ENCODE results near the gene PKNOX1. TPM values are rescaled to one million over a fixed set of nuclear protein-coding genes. Genes with fewer than 3 reads are reported as not detected.
"Not testable (repeated sequence)": the region's sequence is repeated elsewhere in the genome, so short reads cannot be mapped to it uniquely, and the experiment has no call there.

Gene PKNOX1
- total and polyA plus RNA-seq, 7 experiments from 2014 or later = 14.7 to 24.7 (median 19.4) TPM

DNA sequence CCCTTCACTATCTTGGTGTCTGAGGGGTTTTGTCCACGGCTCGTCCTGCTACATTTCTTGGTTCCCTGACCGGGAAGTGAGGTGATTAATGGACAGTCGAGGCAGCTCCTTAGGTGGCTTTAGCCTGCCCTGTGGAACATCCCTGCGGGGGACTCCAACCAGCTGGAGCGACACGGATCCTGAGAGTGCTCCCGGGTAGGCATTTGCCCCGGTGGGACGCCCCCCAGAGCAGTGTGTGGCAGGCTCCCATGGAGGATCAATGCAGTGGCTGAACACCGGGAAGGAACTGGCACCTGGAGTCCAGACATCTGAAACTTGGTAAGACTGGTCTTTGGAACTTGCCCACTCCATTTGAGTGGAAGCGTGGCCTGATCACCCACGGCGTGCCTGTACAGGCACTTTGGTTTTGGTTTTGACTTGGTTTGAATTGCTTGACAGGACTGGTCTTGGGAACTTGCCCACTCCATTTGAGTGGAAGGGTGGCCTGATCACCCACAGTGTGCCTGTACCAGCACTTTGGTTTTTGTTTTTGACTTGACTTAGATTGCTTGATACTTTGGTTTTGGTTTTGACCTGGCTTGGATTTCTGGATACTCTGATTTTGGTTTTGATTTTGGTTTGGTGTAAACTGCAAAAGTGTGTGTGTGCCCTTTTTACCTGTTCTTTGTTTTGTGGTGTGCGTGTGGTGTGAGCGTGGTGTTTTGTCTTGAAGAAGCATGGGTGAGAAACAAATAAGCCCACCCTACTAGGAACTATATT, 41.8 kb upstream of the PKNOX1 start:
- POLR2A ChIA-PET; intact Hi-C loops (cut with micrococcal nuclease); ATAC-seq; H3K36me3 Mint-ChIP-seq; H3K4me3 ChIP-seq (ENCODE audit: low read length); H3K4me3 Mint-ChIP-seq; H3K27me3 Mint-ChIP-seq; H3K4me1 Mint-ChIP-seq; H3K9me3 ChIP-seq (ENCODE audit: control insufficient read depth in 2 of 3, low read length in 3 of 3); H3K27ac ChIP-seq (ENCODE audit: low read depth, low read length); H3K9me3 Mint-ChIP-seq; DNase-seq; H3K4me1 ChIP-seq (ENCODE audit: control insufficient read depth in 2 of 2, insufficient read depth in 2 of 2, low read length in 2 of 2); H3K36me3 ChIP-seq (ENCODE audit: control insufficient read depth in 2 of 3, insufficient read depth in 3 of 3, low read length in 3 of 3); CTCF ChIA-PET; H3K27me3 ChIP-seq (ENCODE audit: control insufficient read depth in 2 of 2, insufficient read depth in 2 of 2, low read length in 2 of 2): not testable (repeated sequence)
- peak overlapping the region in 1 of 9 donors; percentile 42 for H3K27ac Mint-ChIP-seq

GRCh38 chr21:42933137-42933970, 41.0 kb upstream of the PKNOX1 start:
- H3K4me1 ChIP-seq (ENCODE audit: control insufficient read depth in 2 of 2, insufficient read depth in 2 of 2, low read length in 2 of 2); POLR2A ChIA-PET; DNase-seq; H3K9me3 ChIP-seq (ENCODE audit: control insufficient read depth in 2 of 3, low read length in 3 of 3); H3K36me3 ChIP-seq (ENCODE audit: control insufficient read depth in 2 of 3, insufficient read depth in 3 of 3, low read length in 3 of 3); H3K4me1 Mint-ChIP-seq; H3K4me3 ChIP-seq (ENCODE audit: low read length); ATAC-seq; CTCF ChIA-PET; H3K9me3 Mint-ChIP-seq; H3K27me3 ChIP-seq (ENCODE audit: control insufficient read depth in 2 of 2, insufficient read depth in 2 of 2, low read length in 2 of 2); intact Hi-C loops (cut with micrococcal nuclease); H3K4me3 Mint-ChIP-seq; H3K27me3 Mint-ChIP-seq; H3K36me3 Mint-ChIP-seq; H3K27ac ChIP-seq (ENCODE audit: low read depth, low read length): not testable (repeated sequence)
- H3K27ac Mint-ChIP-seq = peak overlapping the region in 1 of 9 donors; percentile 42

- DNase-seq; H3K36me3 Mint-ChIP-seq; H3K27ac ChIP-seq (ENCODE audit: low read depth, low read length); H3K9me3 ChIP-seq (ENCODE audit: control insufficient read depth in 2 of 3, low read length in 3 of 3); intact Hi-C loops (cut with micrococcal nuclease); H3K4me1 ChIP-seq (ENCODE audit: control insufficient read depth in 2 of 2, insufficient read depth in 2 of 2, low read length in 2 of 2); H3K27me3 ChIP-seq (ENCODE audit: control insufficient read depth in 2 of 2, insufficient read depth in 2 of 2, low read length in 2 of 2); POLR2A ChIA-PET; H3K4me3 Mint-ChIP-seq; H3K36me3 ChIP-seq (ENCODE audit: control insufficient read depth in 2 of 3, insufficient read depth in 3 of 3, low read length in 3 of 3); H3K4me3 ChIP-seq (ENCODE audit: low read length); H3K4me1 Mint-ChIP-seq; H3K9me3 Mint-ChIP-seq; H3K27ac Mint-ChIP-seq; ATAC-seq; H3K27me3 Mint-ChIP-seq: not testable (repeated sequence)
- CTCF ChIA-PET = interaction anchor here (0.7 kb wide), 1 partner anchor 10 kb away, joined by 3 read pairs; no protein-coding TSS in a partner anchor
Measured at GRCh38 chr21:42933973-42934372, 40.4 kb upstream of the PKNOX1 start.

DNA sequence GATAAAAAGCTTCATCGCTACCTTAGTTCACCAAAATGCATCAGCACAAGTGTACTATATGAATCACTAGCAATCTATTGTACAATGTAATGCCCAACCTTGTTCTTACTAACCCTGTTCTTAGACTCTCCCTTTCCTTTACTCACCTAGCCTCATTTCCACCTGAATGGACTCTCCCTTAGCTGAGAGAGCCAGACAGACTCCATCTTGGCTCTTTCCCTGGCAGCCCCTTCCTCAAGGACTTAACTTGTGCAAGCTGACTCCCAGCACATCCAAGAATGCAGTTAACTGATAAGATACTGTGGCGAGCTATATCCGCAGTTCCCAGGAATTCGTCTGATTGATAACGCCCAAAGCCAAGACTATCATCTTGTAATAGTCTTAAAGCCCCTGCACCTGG, 38.0 kb upstream of the PKNOX1 start:
- H3K36me3 ChIP-seq (ENCODE audit: control insufficient read depth in 2 of 3, insufficient read depth in 3 of 3, low read length in 3 of 3); H3K27ac ChIP-seq (ENCODE audit: low read depth, low read length); H3K4me3 ChIP-seq (ENCODE audit: low read length); ATAC-seq; H3K9me3 Mint-ChIP-seq; H3K4me1 ChIP-seq (ENCODE audit: control insufficient read depth in 2 of 2, insufficient read depth in 2 of 2, low read length in 2 of 2); H3K4me3 Mint-ChIP-seq; intact Hi-C loops (cut with micrococcal nuclease); POLR2A ChIA-PET; DNase-seq; H3K4me1 Mint-ChIP-seq; H3K27ac Mint-ChIP-seq; H3K9me3 ChIP-seq (ENCODE audit: control insufficient read depth in 2 of 3, low read length in 3 of 3); CTCF ChIA-PET; H3K27me3 ChIP-seq (ENCODE audit: control insufficient read depth in 2 of 2, insufficient read depth in 2 of 2, low read length in 2 of 2); H3K27me3 Mint-ChIP-seq: not testable (repeated sequence)
- peaks cover 0 to 10% (median 0%) of the 10 kb centered on the region in 5 donors for H3K36me3 Mint-ChIP-seq

DNA sequence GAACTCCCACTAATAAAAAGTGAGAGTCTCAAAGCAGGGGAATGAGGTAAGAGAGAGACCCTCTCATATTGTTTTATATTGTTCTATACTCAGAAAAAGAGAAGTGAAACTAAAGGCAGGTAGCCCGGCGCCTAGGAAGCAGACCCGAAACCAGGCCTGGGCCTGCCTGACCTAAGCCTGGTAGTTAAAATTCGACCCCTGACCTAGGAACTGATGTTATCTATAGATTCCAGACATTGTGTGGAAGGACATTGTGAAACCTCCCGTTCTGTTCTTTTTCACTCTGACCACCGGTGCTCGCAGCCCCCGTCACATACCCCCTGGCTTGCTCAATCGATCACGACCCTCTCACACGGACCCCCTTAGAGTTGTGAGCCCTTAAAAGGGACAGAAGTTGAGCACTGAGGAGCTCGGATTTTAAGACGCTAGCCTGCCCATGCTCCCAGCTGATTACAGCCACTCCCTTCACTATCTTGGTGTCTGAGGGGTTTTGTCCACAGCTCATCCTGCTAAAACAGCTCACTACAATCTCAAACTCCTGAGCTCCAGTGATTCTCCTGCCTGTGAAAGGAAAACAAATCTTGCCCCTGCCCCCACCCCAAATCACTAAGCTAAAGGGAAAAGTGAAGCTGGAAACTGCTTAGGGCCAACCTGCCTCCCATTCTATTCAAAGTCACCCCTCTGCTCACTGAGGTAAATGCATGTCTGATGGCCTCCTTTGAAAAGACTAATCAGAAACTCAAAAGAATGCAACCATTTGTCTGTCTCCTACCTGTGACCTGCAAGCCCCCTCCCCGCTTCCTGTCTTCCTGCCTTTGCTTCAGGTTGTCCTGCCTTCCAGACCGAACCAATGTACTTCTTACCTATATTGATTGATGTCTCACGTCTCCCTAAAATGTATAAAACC, 37.1 kb upstream of the PKNOX1 start:
- POLR2A ChIA-PET; H3K36me3 ChIP-seq (ENCODE audit: control insufficient read depth in 2 of 3, insufficient read depth in 3 of 3, low read length in 3 of 3); DNase-seq; H3K27me3 Mint-ChIP-seq; H3K9me3 ChIP-seq (ENCODE audit: control insufficient read depth in 2 of 3, low read length in 3 of 3); H3K27ac ChIP-seq (ENCODE audit: low read depth, low read length); H3K9me3 Mint-ChIP-seq; H3K4me3 Mint-ChIP-seq; CTCF ChIA-PET; H3K27me3 ChIP-seq (ENCODE audit: control insufficient read depth in 2 of 2, insufficient read depth in 2 of 2, low read length in 2 of 2); ATAC-seq; H3K4me1 Mint-ChIP-seq; H3K4me3 ChIP-seq (ENCODE audit: low read length); H3K4me1 ChIP-seq (ENCODE audit: control insufficient read depth in 2 of 2, insufficient read depth in 2 of 2, low read length in 2 of 2); intact Hi-C loops (cut with micrococcal nuclease): not testable (repeated sequence)
- peaks cover 0 to 10% (median 0%) of the 10 kb centered on the region in 5 donors for H3K36me3 Mint-ChIP-seq
- H3K27ac Mint-ChIP-seq = peak overlapping the region in 2 of 9 donors; percentile 25 to 50

DNA sequence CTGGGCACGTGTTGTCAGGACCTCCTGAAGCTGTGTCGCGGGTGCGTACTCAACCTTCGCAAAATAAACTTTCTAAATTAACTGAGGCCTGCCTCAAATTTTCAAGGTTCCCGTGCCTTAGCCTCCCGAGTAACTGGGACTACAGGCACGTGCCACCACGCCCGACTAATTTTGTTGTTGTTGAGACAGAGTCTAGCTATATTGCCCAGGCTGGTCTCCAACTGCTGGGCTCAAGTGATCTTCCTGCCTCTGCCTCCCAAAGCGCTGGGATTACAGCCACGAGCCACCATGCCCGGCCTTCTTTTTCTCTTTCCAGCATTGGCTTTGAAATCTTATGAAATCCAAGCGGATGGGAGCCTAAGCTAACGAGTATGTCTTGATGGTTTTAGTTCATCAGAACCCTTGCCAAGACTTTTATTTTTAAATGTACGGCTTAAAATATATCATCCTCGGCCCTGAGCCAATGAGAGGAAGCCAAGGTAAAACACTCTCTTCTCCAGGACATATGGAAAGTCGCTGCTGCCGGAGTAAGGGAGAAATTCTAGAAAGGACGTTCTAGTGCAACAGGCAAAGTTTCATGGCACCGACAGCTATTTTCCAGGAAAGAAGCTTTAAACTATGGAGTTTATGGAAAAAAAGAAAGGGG, 36.3 kb upstream of the PKNOX1 start:
- Histone ChIP-seq H3K4me1 (ENCODE audit: control insufficient read depth in 2 of 2, insufficient read depth in 2 of 2, low read length in 2 of 2) (no peaks in the 10 kb centered on the region), H3K36me3 (ENCODE audit: control insufficient read depth in 2 of 3, insufficient read depth in 3 of 3, low read length in 3 of 3) (no peaks in the 10 kb centered on the region), H3K27me3 (ENCODE audit: control insufficient read depth in 2 of 2, insufficient read depth in 2 of 2, low read length in 2 of 2) (no peaks in the 10 kb centered on the region), H3K27ac (ENCODE audit: low read depth, low read length) (no peak overlapping the region), H3K4me3 (ENCODE audit: low read length) (no peak overlapping the region), H3K9me3 (ENCODE audit: control insufficient read depth in 2 of 3, low read length in 3 of 3) (no peaks in the 10 kb centered on the region)
- DNase-seq (no peak), ATAC-seq (no peak)
- Mint-ChIP-seq H3K4me3 (no peak overlapping the region), H3K4me1 (peaks cover 0 to 4% (median 0%) of the 10 kb centered on the region in 7 donors), H3K27me3 (no peaks in the 10 kb centered on the region), H3K36me3 (peaks cover 0 to 11% (median 0%) of the 10 kb centered on the region in 5 donors), H3K9me3 (peaks cover 0 to 1% (median 0%) of the 10 kb centered on the region in 11 donors), H3K27ac (peak overlapping the region in 1 of 9 donors; percentile 25)
- intact Hi-C loops (cut with micrococcal nuclease) = no loop called here
- ChIA-PET POLR2A (interaction anchor here (0.6 kb wide), 1 partner anchor 18 kb away, joined by 3 read pairs; no protein-coding TSS in a partner anchor), CTCF (no interaction called here)
